ENCODE data around the gene PM20D1.

DNA sequence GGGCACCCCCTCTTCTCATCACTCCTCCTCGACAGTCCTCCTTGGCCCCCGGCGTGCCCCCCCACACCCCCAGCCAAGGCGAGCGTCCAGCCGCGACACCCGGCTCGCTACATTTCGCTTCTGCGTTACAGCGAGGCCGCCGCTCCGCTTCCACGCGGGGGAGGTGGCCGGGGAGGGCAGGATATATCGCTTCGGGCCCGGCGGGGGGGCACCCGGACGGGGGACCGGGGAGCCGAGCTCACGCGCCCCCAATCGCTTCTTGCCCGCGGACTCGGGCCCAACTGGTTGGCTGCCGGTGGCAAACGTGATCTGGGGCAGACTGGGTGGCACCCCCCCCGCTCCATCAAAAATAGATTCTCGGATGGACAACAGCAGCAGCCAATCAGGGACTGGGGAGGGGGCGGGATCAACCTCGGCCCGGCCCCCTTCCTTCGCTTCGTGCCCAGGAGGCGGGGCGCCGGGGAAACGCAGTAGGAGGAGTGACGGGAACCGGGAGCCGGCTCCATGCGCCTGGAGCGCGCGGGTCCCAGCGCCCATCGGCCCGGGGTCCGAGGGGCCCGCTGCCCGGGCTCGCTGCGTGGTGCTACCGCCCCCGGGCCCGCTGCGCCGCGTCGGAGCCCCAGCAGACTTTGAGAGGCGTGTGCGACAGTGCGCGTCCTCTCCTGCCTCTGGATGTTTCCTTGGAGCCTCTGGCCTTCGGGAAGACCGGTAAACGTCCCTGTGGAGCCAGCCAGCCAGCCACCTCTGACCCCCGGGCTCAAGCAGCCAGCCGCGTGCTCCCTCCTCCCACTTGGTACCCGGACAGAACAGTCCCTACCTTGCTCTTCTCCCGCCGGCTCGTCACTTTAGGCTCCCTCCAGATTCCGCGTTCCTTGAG is 36.8 kb downstream of the PM20D1 start, which contains the start of gene SLC41A1:
- TF ChIP-seq, protein P1, sequence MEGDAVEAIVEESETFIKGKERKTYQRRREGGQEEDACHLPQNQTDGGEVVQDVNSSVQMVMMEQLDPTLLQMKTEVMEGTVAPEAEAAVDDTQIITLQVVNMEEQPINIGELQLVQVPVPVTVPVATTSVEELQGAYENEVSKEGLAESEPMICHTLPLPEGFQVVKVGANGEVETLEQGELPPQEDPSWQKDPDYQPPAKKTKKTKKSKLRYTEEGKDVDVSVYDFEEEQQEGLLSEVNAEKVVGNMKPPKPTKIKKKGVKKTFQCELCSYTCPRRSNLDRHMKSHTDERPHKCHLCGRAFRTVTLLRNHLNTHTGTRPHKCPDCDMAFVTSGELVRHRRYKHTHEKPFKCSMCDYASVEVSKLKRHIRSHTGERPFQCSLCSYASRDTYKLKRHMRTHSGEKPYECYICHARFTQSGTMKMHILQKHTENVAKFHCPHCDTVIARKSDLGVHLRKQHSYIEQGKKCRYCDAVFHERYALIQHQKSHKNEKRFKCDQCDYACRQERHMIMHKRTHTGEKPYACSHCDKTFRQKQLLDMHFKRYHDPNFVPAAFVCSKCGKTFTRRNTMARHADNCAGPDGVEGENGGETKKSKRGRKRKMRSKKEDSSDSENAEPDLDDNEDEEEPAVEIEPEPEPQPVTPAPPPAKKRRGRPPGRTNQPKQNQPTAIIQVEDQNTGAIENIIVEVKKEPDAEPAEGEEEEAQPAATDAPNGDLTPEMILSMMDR (IDR thresholded peaks at IDR 0.05), result no peak
- TF ChIP-seq EZH2 (IDR thresholded peaks at IDR 0.05; ENCODE audit: borderline replicate concordance, insufficient read depth, low read depth, low read length, poor library complexity, severe bottlenecking), result no peak
